IgD-negative memory B cell (primary cell): ENCODE results near the gene TSPEAR. TPM values are rescaled to one million over a fixed set of nuclear protein-coding genes. Genes with fewer than 3 reads are reported as not detected.
A peak's percentile ranks its signal among the peaks of the same experiment; 100 is the strongest.
"Not testable (repeated sequence)": the region's sequence is repeated elsewhere in the genome, so short reads cannot be mapped to it uniquely, and the experiment has no call there.

Experiments
- H3K27ac Mint-ChIP-seq, 3 donors: one replicate each; pipeline ENCODE4 v1.8.0; 2020 to 2022; ENCODE audit warnings: mild to moderate bottlenecking in 3 of 3, mixed read lengths in 3 of 3, moderate library complexity in 1 of 3
- H3K27me3 Mint-ChIP-seq: one replicate; pipeline ENCODE4 v1.8.0; 2021; ENCODE audit warnings: mixed read lengths
- H3K36me3 Mint-ChIP-seq: one replicate; pipeline ENCODE4 v1.8.0; 2020; ENCODE audit warnings: mild to moderate bottlenecking, mixed read lengths
- H3K4me1 Mint-ChIP-seq, 3 donors: one replicate each; pipeline ENCODE4 v1.8.0; 2020 to 2022; ENCODE audit warnings: mixed read lengths in 3 of 3, mild to moderate bottlenecking in 1 of 3
- H3K4me3 Mint-ChIP-seq, 4 donors: one replicate each; pipeline ENCODE4 v1.8.0; 2020 to 2022; ENCODE audit warnings: mild to moderate bottlenecking in 4 of 4, mixed read lengths in 4 of 4, moderate library complexity in 3 of 4
- H3K9me3 Mint-ChIP-seq, 3 donors: one replicate each; pipeline ENCODE4 v1.8.0; 2020 to 2021; ENCODE audit warnings: mixed read lengths in 3 of 3, mild to moderate bottlenecking in 1 of 3
- polyA plus RNA-seq: library from polyadenylated mRNA; unstranded; fragments of 300-500 nt; fragmentation: Illumina TruSeq; gene quantifications from one replicate; pipeline ENCODE4 v1.2.3, GENCODE V29; 2021

TSPEAR gene
- polyA plus RNA-seq, 1 donor from 2014 or later, result not detected

GRCh38 chr21:44579056-44579832 is 132.1 kb downstream of the TSPEAR start:
- H3K4me3 Mint-ChIP-seq, result peak overlapping the region in 2 of 4 donors; percentile 17 to 32
- H3K36me3 Mint-ChIP-seq, result peaks cover 7% of the 10 kb centered on the region
- peaks cover 4 to 30% (median 19%) of the 10 kb centered on the region in 3 donors for H3K9me3 Mint-ChIP-seq
- no peak overlapping the region for H3K27ac Mint-ChIP-seq
- peaks cover 17% of the 10 kb centered on the region for H3K27me3 Mint-ChIP-seq
- H3K4me1 Mint-ChIP-seq, result peaks cover 0 to 2% (median 1%) of the 10 kb centered on the region in 3 donors

GRCh38 chr21:44578371-44579055 is 132.9 kb downstream of the TSPEAR start:
- peaks cover 17% of the 10 kb centered on the region for H3K27me3 Mint-ChIP-seq
- H3K9me3 Mint-ChIP-seq, result peaks cover 4 to 30% (median 19%) of the 10 kb centered on the region in 3 donors
- H3K4me1 Mint-ChIP-seq, result peaks cover 0 to 2% (median 1%) of the 10 kb centered on the region in 3 donors
- no peak overlapping the region for H3K4me3 Mint-ChIP-seq
- H3K36me3 Mint-ChIP-seq, result peaks cover 7% of the 10 kb centered on the region
- no peak overlapping the region for H3K27ac Mint-ChIP-seq

DNA sequence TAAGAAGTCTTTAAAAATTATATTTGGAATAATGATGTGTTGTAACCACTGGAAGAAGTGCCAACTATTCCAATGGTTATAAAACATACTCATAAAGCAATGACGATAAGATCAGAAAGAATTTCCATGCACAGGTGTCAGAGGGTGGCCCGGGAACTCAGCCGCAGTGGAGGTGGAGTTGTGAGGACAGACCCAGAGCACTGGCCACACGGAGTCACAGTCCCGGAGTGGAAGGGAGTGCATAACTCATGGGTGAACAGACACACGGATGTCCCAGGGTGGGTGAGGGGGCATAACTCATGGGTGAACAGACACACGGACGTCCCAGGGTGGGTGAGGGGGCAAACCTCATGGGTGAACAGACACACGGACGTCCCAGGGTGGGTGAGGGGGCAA is 135.3 kb downstream of the TSPEAR start:
- Mint-ChIP-seq H3K9me3 (peaks cover 4 to 25% (median 19%) of the 10 kb centered on the region in 3 donors), H3K27ac (peak overlapping the region in 1 of 3 donors; percentile 35), H3K4me3 (no peak overlapping the region), H3K27me3 (peaks cover 15% of the 10 kb centered on the region), H3K36me3 (peaks cover 9% of the 10 kb centered on the region), H3K4me1 (peaks cover 0 to 2% (median 1%) of the 10 kb centered on the region in 3 donors)

DNA sequence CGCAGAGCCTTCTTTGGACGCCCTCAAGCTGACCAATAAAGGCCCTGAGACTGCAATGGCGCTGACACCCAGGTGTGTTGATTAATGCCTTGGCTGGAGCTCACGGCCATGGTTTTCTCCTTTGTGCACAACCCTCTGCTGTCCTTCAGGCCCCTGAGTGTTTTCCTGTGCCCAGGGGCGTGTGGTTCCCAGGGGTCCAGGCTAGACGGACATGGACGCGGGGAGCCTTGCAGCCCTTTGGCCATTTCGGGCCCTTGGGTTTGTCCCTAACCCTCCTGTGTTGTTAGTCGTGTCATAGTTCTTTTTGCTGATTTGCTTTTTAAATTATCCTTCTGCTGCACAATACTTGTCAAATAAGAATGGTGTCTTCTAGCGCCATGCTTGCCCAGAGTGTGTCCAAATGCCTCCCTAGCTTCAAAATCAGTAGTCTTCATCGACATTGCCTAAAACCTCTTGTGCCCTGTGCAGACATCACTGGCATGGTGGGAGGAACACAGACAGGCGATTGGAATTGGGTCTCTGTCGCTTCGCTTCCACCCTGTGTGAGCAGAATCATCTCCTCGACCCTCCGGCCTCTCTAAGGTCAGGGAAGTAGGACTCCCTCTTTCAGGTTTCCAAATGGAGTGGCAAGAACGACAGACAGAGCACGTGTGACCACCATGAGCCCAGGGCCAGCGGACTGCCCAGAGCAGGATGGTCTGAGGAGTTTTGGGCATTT is 135.9 kb downstream of the TSPEAR start:
- Mint-ChIP-seq H3K36me3 (peaks cover 6% of the 10 kb centered on the region), H3K27ac (peak overlapping the region in 1 of 3 donors; percentile 35), H3K4me1 (peaks cover 0 to 2% (median 1%) of the 10 kb centered on the region in 3 donors), H3K4me3 (peak overlapping the region in 1 of 4 donors; percentile 73), H3K9me3 (peaks cover 4 to 23% (median 16%) of the 10 kb centered on the region in 3 donors), H3K27me3 (peaks cover 15% of the 10 kb centered on the region)

DNA sequence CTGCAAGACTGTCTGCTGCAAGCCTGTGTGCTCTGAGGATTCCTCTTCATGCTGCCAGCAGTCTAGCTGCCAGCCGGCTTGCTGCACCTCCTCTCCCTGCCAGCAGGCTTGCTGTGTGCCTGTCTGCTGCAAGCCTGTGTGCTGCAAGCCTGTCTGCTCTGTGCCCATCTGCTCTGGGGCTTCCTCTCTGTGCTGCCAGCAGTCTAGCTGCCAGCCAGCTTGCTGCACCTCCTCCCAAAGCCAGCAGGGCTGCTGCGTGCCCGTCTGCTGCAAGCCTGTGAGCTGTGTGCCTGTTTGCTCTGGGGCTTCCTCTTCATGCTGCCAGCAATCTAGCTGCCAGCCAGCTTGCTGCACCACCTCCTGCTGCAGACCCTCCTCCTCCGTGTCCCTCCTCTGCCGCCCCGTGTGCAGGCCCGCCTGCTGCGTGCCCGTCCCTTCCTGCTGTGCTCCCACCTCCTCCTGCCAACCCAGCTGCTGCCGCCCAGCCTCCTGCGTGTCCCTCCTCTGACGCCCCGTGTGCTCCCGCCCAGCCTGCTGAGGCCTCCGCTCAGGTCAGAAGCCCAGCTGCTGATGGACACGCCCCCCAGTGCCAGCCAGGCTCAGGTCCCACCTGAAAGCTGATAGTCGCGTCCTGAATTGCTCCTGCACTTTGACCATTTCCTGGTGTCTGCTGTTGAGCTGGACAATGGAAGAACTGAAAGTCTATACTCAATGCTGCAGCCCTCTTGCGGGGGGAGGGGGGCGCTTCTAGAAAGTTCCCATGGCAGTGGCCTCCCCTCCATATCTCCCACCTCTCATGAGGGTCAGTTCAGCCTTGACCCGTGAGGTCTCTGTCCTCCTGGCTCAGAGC is 136.7 kb downstream of the TSPEAR start:
- peak overlapping the region in 1 of 4 donors; percentile 12 for H3K4me3 Mint-ChIP-seq
- peaks cover 5% of the 10 kb centered on the region for H3K36me3 Mint-ChIP-seq
- no peak overlapping the region for H3K27ac Mint-ChIP-seq

GRCh38 chr21:44573630-44574456 is 137.5 kb downstream of the TSPEAR start, which contains the start of gene KRTAP10-4:
KRTAP10-4 (plus strand) TSS chr21:44573729; CDS start chr21:44573759, 30 bp downstream.
- not testable (repeated sequence) for H3K27ac Mint-ChIP-seq, H3K4me3 Mint-ChIP-seq, H3K4me1 Mint-ChIP-seq, H3K36me3 Mint-ChIP-seq
- Mint-ChIP-seq H3K9me3 (peaks cover 4 to 23% (median 11%) of the 10 kb centered on the region in 3 donors), H3K27me3 (peaks cover 13% of the 10 kb centered on the region)

More for the DNA sequence above, 136.7 kb downstream of the TSPEAR start:
- H3K9me3 Mint-ChIP-seq, result peaks cover 4 to 23% (median 11%) of the 10 kb centered on the region in 3 donors
- peaks cover 15% of the 10 kb centered on the region for H3K27me3 Mint-ChIP-seq
- peaks cover 0 to 2% (median 1%) of the 10 kb centered on the region in 3 donors for H3K4me1 Mint-ChIP-seq

GRCh38 chr21:44572959-44573583 is 138.3 kb downstream of the TSPEAR start:
- no peak overlapping the region for H3K4me3 Mint-ChIP-seq
- peaks cover 5% of the 10 kb centered on the region for H3K36me3 Mint-ChIP-seq

GRCh38 chr21:44571844-44572782 is 139.3 kb downstream of the TSPEAR start:
- peaks cover 15% of the 10 kb centered on the region for H3K27me3 Mint-ChIP-seq
- no peak overlapping the region for H3K27ac Mint-ChIP-seq
- H3K4me1 Mint-ChIP-seq, result peaks cover 0 to 1% (median 0%) of the 10 kb centered on the region in 3 donors
- peak overlapping the region in 1 of 4 donors; percentile 55 for H3K4me3 Mint-ChIP-seq
- peaks cover 2% of the 10 kb centered on the region for H3K36me3 Mint-ChIP-seq
- peaks cover 2 to 14% (median 4%) of the 10 kb centered on the region in 3 donors for H3K9me3 Mint-ChIP-seq

More at GRCh38 chr21:44572959-44573583, 138.3 kb downstream of the TSPEAR start:
- Mint-ChIP-seq H3K27ac (no peak overlapping the region), H3K27me3 (peaks cover 13% of the 10 kb centered on the region), H3K9me3 (peaks cover 4 to 21% (median 9%) of the 10 kb centered on the region in 3 donors), H3K4me1 (peaks cover 0 to 1% (median 0%) of the 10 kb centered on the region in 3 donors)

- H3K4me3 Mint-ChIP-seq, result no peak overlapping the region
These were observed 140.1 kb downstream of the TSPEAR start for GRCh38 chr21:44571296-44571695.

GRCh38 chr21:44569861-44570517 is 141.4 kb downstream of the TSPEAR start:
- Mint-ChIP-seq H3K27me3 (peaks cover 11% of the 10 kb centered on the region), H3K9me3 (peaks cover 2 to 8% (median 2%) of the 10 kb centered on the region in 3 donors), H3K4me1 (peaks cover 8 to 13% (median 9%) of the 10 kb centered on the region in 3 donors), H3K27ac (no peak overlapping the region), H3K36me3 (peaks cover 2% of the 10 kb centered on the region), H3K4me3 (no peak overlapping the region)

More at GRCh38 chr21:44571296-44571695, 140.1 kb downstream of the TSPEAR start:
- Mint-ChIP-seq H3K27me3 (peaks cover 15% of the 10 kb centered on the region), H3K27ac (no peak overlapping the region), H3K9me3 (peaks cover 2 to 8% (median 2%) of the 10 kb centered on the region in 3 donors), H3K36me3 (peaks cover 2% of the 10 kb centered on the region), H3K4me1 (peaks cover 3 to 6% (median 5%) of the 10 kb centered on the region in 3 donors)

- no peak overlapping the region for H3K4me3 Mint-ChIP-seq
- peaks cover 2 to 8% (median 2%) of the 10 kb centered on the region in 3 donors for H3K9me3 Mint-ChIP-seq
- peaks cover 2% of the 10 kb centered on the region for H3K36me3 Mint-ChIP-seq
- H3K27me3 Mint-ChIP-seq, result peaks cover 4% of the 10 kb centered on the region
- no peak overlapping the region for H3K27ac Mint-ChIP-seq
- peaks cover 14 to 17% (median 14%) of the 10 kb centered on the region in 3 donors for H3K4me1 Mint-ChIP-seq
These were observed 142.5 kb downstream of the TSPEAR start for GRCh38 chr21:44568667-44569556.
